Smooth muscle cell (in vitro differentiated cells): Measurements from ENCODE around the gene CTBP2. TPM values are rescaled to one million over a fixed set of nuclear protein-coding genes. Genes with fewer than 3 reads are reported as not detected.
A peak's percentile ranks its signal among the peaks of the same experiment; 100 is the strongest.
"Not testable (repeated sequence)": the region's sequence is repeated elsewhere in the genome, so short reads cannot be mapped to it uniquely, and the experiment has no call there.

Experiments
- DNase-seq: peaks from one replicate; lab custom pipeline; 2025; ENCODE audit not compliant: unreplicated experiment; lab: John Stamatoyannopoulos, UW
- H2AFZ ChIP-seq: fragments of 200-600 bp; sonication (generic); 2 replicates; pipeline ENCODE4 v1.6.0; 2016; ENCODE audit warnings: antibody characterized with exemption, low read depth, mild to moderate bottlenecking
- H3F3A ChIP-seq: fragments of 200-600 bp; sonication (generic); 2 replicates; pipeline ENCODE4 v1.6.0; 2017; ENCODE audit warnings: antibody characterized with exemption, low read depth
- H3K27ac ChIP-seq: fragments of 200-600 bp; sonication (generic); 2 replicates; pipeline ENCODE4 v1.5.1; 2016; ENCODE audit warnings: low read depth, mild to moderate bottlenecking
- H3K27me3 ChIP-seq: fragments of 200-600 bp; sonication (generic); 2 replicates; pipeline ENCODE4 v1.6.1; 2016; ENCODE audit warnings: low read depth, mild to moderate bottlenecking
- H3K36me3 ChIP-seq: fragments of 200-600 bp; sonication (generic); 2 replicates; pipeline ENCODE4 v1.5.1; 2016; ENCODE audit warnings: low read depth
- H3K4me1 ChIP-seq: fragments of 200-600 bp; sonication (generic); 2 replicates; pipeline ENCODE4 v1.5.1; 2016; ENCODE audit warnings: low read depth
- H3K4me2 ChIP-seq: fragments of 200-600 bp; sonication (generic); 2 replicates; pipeline ENCODE4 v1.6.0; 2016; ENCODE audit warnings: mild to moderate bottlenecking
- H3K4me3 ChIP-seq: fragments of 200-600 bp; sonication (generic); 2 replicates; pipeline ENCODE4 v1.5.1; 2016; ENCODE audit warnings: mild to moderate bottlenecking
- H3K79me2 ChIP-seq: fragments of 200-600 bp; sonication (generic); 2 replicates; pipeline ENCODE4 v1.6.0; 2016; ENCODE audit warnings: low read depth, mild to moderate bottlenecking
- H3K9ac ChIP-seq: fragments of 200-600 bp; sonication (generic); 2 replicates; pipeline ENCODE4 v1.6.0; 2016; ENCODE audit warnings: low read depth
- H3K9me3 ChIP-seq: fragments of 200-600 bp; sonication (generic); replicated peaks from 2 replicates; pipeline ENCODE4 v1.5.1; 2016; ENCODE audit warnings: low read depth
- H4K20me1 ChIP-seq: fragments of 200-600 bp; sonication (generic); 2 replicates; pipeline ENCODE4 v1.6.0; 2016; ENCODE audit warnings: low read depth
- CTCF ChIP-seq: fragments of 200-600 bp; sonication (generic); IDR thresholded peaks from 2 replicates; pipeline ENCODE4 v1.5.1; 2017; ENCODE audit warnings: borderline replicate concordance, mild to moderate bottlenecking, antibody characterized with exemption; ENCODE audit not compliant: insufficient read depth, poor library complexity, severe bottlenecking
- WGBS: methylation state at CpG from one replicate; pipeline ENCODE4 v1.1.7; 2016; ENCODE audit warnings: low lambda C conversion rate; 5-methylcytosine and 5-hydroxymethylcytosine counted together
- polyA plus RNA-seq: library from polyadenylated mRNA; unstranded; fragments of >200 nt; fragmentation: Nextera tagmentation; extraction: Ambion mirVana; gene quantifications from 2 replicates; pipeline ENCODE4 v1.2.1, GENCODE V29; 2016
- total RNA-seq: library from RNA; depleted of rRNA; stranded (reverse); fragments of >200 nt; gene quantifications from 2 replicates; pipeline ENCODE4 v1.2.3, GENCODE V29; 2014

The CTBP2 gene
- total and polyA plus RNA-seq, 2 experiments from 2014 or later = 49.9 to 69.5 TPM

DNA sequence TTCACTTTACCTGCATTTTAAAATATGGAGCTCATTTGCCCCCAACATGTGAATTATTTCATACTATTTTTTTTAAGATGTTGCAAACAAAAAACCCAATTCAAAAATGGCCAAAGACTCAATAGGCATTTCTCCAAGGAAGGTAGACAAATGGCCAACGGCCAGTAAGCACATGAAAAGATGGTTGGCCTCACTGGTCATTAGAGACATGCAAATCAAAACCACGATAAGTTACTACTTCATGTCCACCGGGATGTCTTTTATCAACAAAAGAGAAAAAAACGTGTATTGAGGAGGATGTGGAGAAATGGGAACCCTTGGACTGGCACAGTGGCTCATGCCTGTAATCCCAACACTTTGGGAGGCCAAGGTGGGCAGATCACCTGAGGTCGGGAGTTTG, 3.4 kb upstream of the CTBP2 start:
- no peaks in the 10 kb centered on the region for H3F3A ChIP-seq
- no peak overlapping the region for H3K4me2 ChIP-seq
- H3K27ac ChIP-seq = no peak overlapping the region
- WGBS = 81% methylated on average over 5 of the region's 5 CpGs
- no peak for TF ChIP-seq CTCF
- H3K9ac ChIP-seq = no peak overlapping the region
- H3K4me3 ChIP-seq = no peak overlapping the region
- H2AFZ ChIP-seq = no peak overlapping the region
- H3K4me1 ChIP-seq = peaks cover 11% of the 10 kb centered on the region
- no peaks in the 10 kb centered on the region for H3K9me3 ChIP-seq
- no peaks in the 10 kb centered on the region for H4K20me1 ChIP-seq
- H3K79me2 ChIP-seq = peaks cover under 1% of the 10 kb centered on the region
- no peaks in the 10 kb centered on the region for H3K36me3 ChIP-seq
- no peak for DNase-seq
- no peaks in the 10 kb centered on the region for H3K27me3 ChIP-seq

- not testable (repeated sequence) for H3F3A ChIP-seq, H4K20me1 ChIP-seq, H3K9ac ChIP-seq, H3K4me3 ChIP-seq, H3K4me2 ChIP-seq, DNase-seq, H3K27me3 ChIP-seq, H3K79me2 ChIP-seq, H3K27ac ChIP-seq, H2AFZ ChIP-seq, H3K36me3 ChIP-seq, H3K9me3 ChIP-seq
- WGBS = 97% methylated on average over 19 of the region's 19 CpGs
- H3K4me1 ChIP-seq = peaks cover 12% of the 10 kb centered on the region
These were observed 2.9 kb upstream of the CTBP2 start for GRCh38 chr10:125163312-125163711.

GRCh38 chr10:125162120-125162931, 2.0 kb upstream of the CTBP2 start:
- peaks cover 6% of the 10 kb centered on the region for H4K20me1 ChIP-seq

DNA sequence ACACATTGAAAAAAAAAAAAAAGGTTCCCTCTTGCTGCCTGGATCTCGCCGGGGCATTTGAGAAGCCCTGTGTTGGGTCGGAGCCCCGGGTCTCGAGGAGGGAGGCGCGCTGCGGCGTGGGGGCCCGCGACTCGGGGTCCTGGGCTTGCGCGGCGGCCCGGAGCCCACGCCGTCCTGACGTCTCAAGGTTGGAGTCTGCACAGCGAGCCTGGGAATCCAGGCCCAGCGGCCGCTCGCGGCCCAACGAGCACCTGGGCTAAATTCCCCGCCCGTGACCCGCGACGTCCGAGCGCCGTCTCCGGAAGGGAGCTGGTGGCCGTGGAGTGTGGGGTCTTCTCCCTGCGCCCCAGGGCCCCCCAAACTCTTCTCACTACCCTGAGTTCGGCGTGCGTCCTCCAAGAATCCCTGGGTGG, 1.4 kb upstream of the CTBP2 start:
- H4K20me1 ChIP-seq = peaks cover 12% of the 10 kb centered on the region
- peak overlapping the region; percentile 17 for H3K9ac ChIP-seq
- no peak for TF ChIP-seq CTCF
- H3K79me2 ChIP-seq = peaks cover 21% of the 10 kb centered on the region
- peaks cover 28% of the 10 kb centered on the region for H3K4me1 ChIP-seq
- H3K4me3 ChIP-seq = peak overlapping the region; percentile 93
- H3F3A ChIP-seq = peaks cover 1% of the 10 kb centered on the region
- no peaks in the 10 kb centered on the region for H3K9me3 ChIP-seq
- no peaks in the 10 kb centered on the region for H3K27me3 ChIP-seq
- no peaks in the 10 kb centered on the region for H3K36me3 ChIP-seq
- H3K4me2 ChIP-seq = peak overlapping the region; percentile 99
- no peak for DNase-seq
- peak overlapping the region; percentile 86 for H2AFZ ChIP-seq
- H3K27ac ChIP-seq = peak overlapping the region; percentile 53
- 1% methylated on average over 39 of the region's 39 CpGs for WGBS

More at GRCh38 chr10:125162120-125162931, 2.0 kb upstream of the CTBP2 start:
- H2AFZ ChIP-seq = peak overlapping the region; percentile 86
- H3K9me3 ChIP-seq = no peaks in the 10 kb centered on the region
- 21% methylated on average over 51 of the region's 51 CpGs for WGBS
- no peaks in the 10 kb centered on the region for H3K27me3 ChIP-seq
- H3K4me3 ChIP-seq = peak overlapping the region; percentile 93
- peak overlapping the region; percentile 99 for H3K4me2 ChIP-seq
- H3F3A ChIP-seq = no peaks in the 10 kb centered on the region
- H3K27ac ChIP-seq = peak overlapping the region; percentile 53
- peaks cover 15% of the 10 kb centered on the region for H3K79me2 ChIP-seq
- no peaks in the 10 kb centered on the region for H3K36me3 ChIP-seq
- no peak for DNase-seq
- peaks cover 22% of the 10 kb centered on the region for H3K4me1 ChIP-seq
- no peak for TF ChIP-seq CTCF
- H3K9ac ChIP-seq = no peak overlapping the region
